Lower leg skin (tissue), 4 donors: ENCODE results near the gene RNF149. TPM values are rescaled to one million over a fixed set of nuclear protein-coding genes. Genes with fewer than 3 reads are reported as not detected.
"Not testable (repeated sequence)": the region's sequence is repeated elsewhere in the genome, so short reads cannot be mapped to it uniquely, and the experiment has no call there.

Experiments
- DNase-seq, 2 donors: peaks; one replicate each; pipeline ENCODE4 v3.0.0-alpha.2; 2019; ENCODE audit warnings: low spot score in 2 of 2
- H3K4me3 ChIP-seq: fragments of 200-600 bp; sonication (generic); 2 replicates; pipeline ENCODE4 v1.5.1; 2017; ENCODE audit warnings: mild to moderate bottlenecking, low read depth; ENCODE audit not compliant: poor library complexity, severe bottlenecking
- POLR2A ChIP-seq, 2 donors: fragments of 450-650 bp; IDR thresholded peaks; one replicate each; pipeline ENCODE4 v1.6.1; 2016 to 2017; ENCODE audit warnings: antibody characterized with exemption in 2 of 2, mild to moderate bottlenecking in 1 of 2, moderate library complexity in 1 of 2
- WGBS, 2 donors: methylation state at CpG; one replicate each; pipeline ENCODE4 v1.1.5; 2018; 5-methylcytosine and 5-hydroxymethylcytosine counted together
- intact Hi-C: fragments of 100-400 bp; cut with DNase I; formaldehyde crosslinking; loops from one replicate; pipeline ENCODE4 v1.15.0; 2023; ENCODE audit warnings: low total_unique reads
- total RNA-seq, 4 donors: library from RNA; depleted of rRNA; stranded (reverse); fragments of >200 nt; gene quantifications; one replicate each; pipeline ENCODE4 v1.1.0, GENCODE V29; 2016
- TF ChIP-seq, protein P1 (sequence below), 3 donors: fragments of 450-650 bp; IDR thresholded peaks; one replicate each; pipeline ENCODE4 v1.5.1; 2016; ENCODE audit warnings: antibody characterized with exemption in 3 of 3, mild to moderate bottlenecking in 3 of 3, moderate library complexity in 2 of 3

Gene RNF149
- total RNA-seq, 4 donors from 2014 or later, result 59.8 to 120 (median 77.7) TPM

GRCh38 chr2:101241158-101241557, 67.3 kb downstream of the RNF149 start:
- intact Hi-C loops, result no loop called here
- H3K4me3 ChIP-seq, result no peak overlapping the region
- TF ChIP-seq, protein P1, sequence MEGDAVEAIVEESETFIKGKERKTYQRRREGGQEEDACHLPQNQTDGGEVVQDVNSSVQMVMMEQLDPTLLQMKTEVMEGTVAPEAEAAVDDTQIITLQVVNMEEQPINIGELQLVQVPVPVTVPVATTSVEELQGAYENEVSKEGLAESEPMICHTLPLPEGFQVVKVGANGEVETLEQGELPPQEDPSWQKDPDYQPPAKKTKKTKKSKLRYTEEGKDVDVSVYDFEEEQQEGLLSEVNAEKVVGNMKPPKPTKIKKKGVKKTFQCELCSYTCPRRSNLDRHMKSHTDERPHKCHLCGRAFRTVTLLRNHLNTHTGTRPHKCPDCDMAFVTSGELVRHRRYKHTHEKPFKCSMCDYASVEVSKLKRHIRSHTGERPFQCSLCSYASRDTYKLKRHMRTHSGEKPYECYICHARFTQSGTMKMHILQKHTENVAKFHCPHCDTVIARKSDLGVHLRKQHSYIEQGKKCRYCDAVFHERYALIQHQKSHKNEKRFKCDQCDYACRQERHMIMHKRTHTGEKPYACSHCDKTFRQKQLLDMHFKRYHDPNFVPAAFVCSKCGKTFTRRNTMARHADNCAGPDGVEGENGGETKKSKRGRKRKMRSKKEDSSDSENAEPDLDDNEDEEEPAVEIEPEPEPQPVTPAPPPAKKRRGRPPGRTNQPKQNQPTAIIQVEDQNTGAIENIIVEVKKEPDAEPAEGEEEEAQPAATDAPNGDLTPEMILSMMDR (IDR thresholded peaks at IDR 0.05), result no peak
- TF ChIP-seq POLR2A (IDR thresholded peaks at IDR 0.05), result no peak
- WGBS, 2 donors, result 45 to 48% methylated on average over 5 of the region's 5 CpGs
- DNase-seq, result no peak

DNA sequence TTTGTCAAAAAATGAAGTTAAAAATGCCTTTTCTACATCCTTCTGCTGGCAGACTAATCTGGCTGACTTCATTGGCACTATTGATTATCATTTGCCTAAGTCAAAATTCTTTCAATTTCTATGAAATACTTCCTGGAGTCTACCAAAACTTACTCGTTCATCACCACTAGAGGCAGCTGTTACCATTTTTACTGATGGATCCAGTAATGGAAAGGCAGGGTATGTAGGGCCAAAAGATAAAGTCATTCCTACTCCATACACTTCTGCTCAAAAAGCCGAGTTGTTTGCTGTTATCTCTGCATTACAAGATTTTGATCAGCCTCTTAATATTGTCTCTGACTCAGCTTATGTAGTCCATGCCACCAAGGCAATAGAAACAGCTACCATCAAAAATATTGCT, 67.8 kb downstream of the RNF149 start:
- intact Hi-C loops, H3K4me3 ChIP-seq, DNase-seq: not testable (repeated sequence)
- 21 to 24% methylated on average over 2 of the region's 2 CpGs for WGBS, 2 donors

- intact Hi-C loops, H3K4me3 ChIP-seq, DNase-seq: not testable (repeated sequence)
- WGBS, 2 donors, result 83 to 95% methylated on average over 2 of the region's 2 CpGs
These were observed 68.8 kb downstream of the RNF149 start for GRCh38 chr2:101239760-101240118.

DNA sequence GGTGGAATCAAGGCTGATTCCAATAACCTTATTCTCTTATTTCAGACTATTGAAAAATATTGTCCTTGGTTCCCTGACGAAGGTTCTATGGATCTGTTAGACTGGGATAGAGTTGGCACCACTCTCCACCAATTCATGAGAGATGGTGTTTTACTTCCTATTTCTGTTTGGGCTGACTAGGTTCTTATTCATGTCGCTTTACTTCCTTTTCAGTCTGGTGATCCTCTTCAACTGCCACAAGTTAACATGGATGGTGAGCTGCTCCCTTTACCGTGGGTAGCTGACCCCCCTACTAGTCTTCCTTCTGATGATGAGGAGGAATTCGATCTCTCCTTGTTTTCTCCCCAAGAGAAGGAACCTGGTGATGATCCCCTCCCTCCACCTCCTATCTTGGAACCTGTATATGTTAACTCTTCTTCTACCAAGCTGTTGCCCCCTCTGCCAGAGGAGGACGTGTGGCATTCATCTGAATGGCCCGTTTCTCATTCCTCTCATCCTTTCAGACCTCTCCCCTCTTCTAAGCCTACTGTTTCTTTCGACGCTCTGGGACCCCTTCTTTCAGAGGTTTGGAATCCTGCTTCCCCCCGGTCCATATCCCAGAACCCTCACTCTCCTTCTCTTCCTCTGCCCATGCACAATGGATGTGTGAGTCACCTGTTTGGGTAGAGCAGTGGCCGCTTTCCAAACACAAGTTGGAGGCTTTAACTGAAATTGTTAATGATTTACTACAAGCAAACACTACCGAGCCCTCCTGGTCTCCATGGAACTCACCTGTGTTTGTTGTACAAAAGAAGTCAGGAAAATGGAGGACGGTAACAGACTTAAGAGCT, 69.4 kb downstream of the RNF149 start:
- DNase-seq, result peak in 1 of 2 donors; percentile 23
- no peak for TF ChIP-seq POLR2A (IDR thresholded peaks at IDR 0.05)
- TF ChIP-seq, protein P1 (IDR thresholded peaks at IDR 0.05), result no peak
- H3K4me3 ChIP-seq, result no peak overlapping the region
- 77 to 82% methylated on average over 12 of the region's 12 CpGs for whole genome bisulfite sequencing, 2 donors
- intact Hi-C loops, result no loop called here

GRCh38 chr2:101237944-101238343, 70.6 kb downstream of the RNF149 start:
- 32 to 63% methylated on average over 5 of the region's 5 CpGs for WGBS, 2 donors
- H3K4me3 ChIP-seq, DNase-seq, intact Hi-C loops: not testable (repeated sequence)

- H3K4me3 ChIP-seq, intact Hi-C loops: not testable (repeated sequence)
- peak in 1 of 2 donors; percentile 23 for DNase-seq
- WGBS, 2 donors, result 92 to 96% methylated on average over 1 of the region's 1 CpG
These were observed 72.5 kb downstream of the RNF149 start for GRCh38 chr2:101235956-101236355.

DNA sequence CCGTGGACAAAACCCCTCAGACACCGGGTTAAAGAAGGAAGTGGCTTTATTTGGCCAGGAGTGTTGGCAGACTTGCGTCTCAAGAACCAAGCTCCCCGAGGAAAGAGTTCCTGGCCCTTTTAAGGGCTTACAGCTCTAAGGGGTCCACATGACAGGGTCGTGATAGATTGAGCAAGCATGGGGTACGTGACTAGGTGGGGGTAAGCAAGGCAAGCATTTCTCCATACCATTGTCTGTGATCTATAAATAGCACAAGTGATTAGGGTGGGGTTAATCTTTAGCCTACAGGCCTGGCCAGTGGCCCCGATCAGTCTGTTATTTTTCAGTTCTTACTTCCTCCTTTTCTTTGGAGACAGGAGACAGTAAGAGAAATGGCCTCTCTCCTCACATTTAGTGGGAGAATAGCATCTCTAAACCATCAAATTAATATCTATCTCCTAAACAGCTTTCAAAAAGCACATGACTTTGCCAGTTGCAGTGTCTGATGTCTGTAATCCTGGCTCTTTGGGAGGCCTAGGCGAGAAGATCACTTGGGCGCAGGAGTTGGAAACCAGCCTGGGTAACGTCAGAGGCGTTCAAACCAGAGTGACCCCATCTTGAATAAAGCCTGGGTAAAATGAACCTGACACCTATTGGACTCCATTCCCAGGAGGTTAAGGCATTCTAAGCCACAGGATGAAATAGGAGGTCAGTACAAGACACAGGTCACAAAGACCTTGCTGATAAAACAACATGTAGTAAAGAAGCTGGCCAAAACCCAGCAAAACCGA, 74.1 kb downstream of the RNF149 start:
- WGBS, 2 donors, result 72% methylated on average over 12 of the region's 12 CpGs
- no peak for DNase-seq

More for the DNA sequence above, 74.1 kb downstream of the RNF149 start:
- TF ChIP-seq, protein P1 (IDR thresholded peaks at IDR 0.05), result no peak
- no peak for TF ChIP-seq POLR2A (IDR thresholded peaks at IDR 0.05)
- no peak overlapping the region for H3K4me3 ChIP-seq
- intact Hi-C loops, result no loop called here
